ENCODE data around the gene TEX53.

DNA sequence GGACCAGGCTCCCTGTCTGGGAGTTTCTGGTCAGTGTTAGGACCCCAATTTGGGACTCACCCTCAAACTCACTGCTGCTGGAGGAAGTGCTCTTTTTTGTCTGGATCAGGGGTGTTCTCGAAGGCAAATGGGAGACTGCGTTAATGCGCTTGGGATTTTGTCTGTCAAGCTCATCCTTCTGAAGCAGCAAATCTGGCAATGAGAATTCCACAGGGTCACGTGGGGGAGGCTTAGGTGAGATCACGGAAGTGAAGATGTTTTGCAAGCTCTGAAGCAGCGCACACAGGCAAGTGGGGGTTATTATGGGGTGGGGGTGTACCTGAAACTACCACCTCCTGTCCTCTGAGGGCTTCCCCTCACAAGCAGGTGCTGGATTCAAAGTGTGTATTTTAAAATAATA lies 10.5 kb upstream of the TEX53 start:
- no peak for TF ChIP-seq POLR2A (IDR thresholded peaks at IDR 0.05)
- TF ChIP-seq, protein P1, sequence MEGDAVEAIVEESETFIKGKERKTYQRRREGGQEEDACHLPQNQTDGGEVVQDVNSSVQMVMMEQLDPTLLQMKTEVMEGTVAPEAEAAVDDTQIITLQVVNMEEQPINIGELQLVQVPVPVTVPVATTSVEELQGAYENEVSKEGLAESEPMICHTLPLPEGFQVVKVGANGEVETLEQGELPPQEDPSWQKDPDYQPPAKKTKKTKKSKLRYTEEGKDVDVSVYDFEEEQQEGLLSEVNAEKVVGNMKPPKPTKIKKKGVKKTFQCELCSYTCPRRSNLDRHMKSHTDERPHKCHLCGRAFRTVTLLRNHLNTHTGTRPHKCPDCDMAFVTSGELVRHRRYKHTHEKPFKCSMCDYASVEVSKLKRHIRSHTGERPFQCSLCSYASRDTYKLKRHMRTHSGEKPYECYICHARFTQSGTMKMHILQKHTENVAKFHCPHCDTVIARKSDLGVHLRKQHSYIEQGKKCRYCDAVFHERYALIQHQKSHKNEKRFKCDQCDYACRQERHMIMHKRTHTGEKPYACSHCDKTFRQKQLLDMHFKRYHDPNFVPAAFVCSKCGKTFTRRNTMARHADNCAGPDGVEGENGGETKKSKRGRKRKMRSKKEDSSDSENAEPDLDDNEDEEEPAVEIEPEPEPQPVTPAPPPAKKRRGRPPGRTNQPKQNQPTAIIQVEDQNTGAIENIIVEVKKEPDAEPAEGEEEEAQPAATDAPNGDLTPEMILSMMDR (IDR thresholded peaks at IDR 0.05), result no peak
- no peak for TF ChIP-seq EP300 (IDR thresholded peaks at IDR 0.05)
- no peak for TF ChIP-seq POLR2AphosphoS5 (IDR thresholded peaks at IDR 0.05)
